ENCODE measurements around the gene NCKAP5.

NCKAP5 gene

DNA sequence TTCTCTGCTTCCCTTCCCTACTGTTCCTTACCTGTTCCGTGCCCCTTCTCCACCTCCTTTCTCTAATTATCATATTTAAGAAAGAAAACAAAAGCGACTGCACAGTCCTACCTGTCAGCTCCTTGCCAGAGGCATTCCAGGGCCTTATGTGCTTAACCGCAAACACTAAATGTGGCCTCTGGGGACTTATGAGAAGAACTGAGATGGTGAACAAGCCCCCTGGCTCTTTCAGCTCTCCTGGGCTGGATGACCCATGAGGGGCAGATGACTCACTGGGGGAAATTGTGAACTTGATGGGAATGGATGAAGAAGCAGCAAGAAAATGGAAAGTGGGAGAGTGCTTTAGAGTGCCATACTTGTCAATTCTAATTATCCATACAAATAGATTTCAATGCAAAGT lies 792.0 kb downstream of the NCKAP5 start:
- FAIRE-seq = no peak
- no peak for DNase-seq (ENCODE audit: low spot score)

DNA sequence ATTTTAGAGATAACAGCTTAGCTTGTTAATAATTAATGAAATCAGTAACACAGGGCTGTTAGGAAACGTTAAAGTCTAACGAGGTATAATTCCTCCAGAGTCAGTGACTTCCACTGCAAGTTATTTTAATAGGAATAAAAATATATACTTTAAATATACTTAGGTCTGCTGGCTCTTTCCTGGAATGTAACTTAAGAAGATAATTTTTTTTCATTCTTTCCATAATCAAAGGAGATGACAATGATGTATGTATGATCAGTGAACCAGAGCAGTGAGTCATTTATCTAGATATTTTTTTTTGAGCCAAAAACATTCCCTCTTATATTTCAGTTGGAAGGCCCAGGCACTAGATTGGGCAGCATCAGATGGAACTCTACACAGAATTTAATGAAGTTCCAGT lies 794.1 kb downstream of the NCKAP5 start:
- no peak for FAIRE-seq
- DNase-seq (ENCODE audit: low spot score) = no peak

DNA sequence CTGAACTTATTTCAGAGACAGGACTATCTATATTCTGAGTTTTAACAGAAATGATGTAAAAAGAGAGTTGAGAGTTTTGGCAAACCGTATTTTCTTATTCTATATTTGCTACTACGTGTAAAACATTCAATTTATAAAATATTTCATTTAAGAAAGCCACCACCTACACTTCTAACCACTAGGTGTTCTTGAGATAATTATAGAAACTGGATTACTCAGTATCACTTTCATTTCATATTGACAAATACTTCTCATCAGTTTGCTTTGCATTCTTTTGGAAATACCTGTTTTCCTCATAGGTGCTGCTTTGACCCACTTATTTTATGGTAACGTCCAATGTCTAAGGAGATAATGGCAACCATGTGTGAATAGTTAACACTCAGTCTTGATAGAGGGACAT lies 794.9 kb downstream of the NCKAP5 start:
- no peak for DNase-seq (ENCODE audit: low spot score)
- no peak for FAIRE-seq

DNA sequence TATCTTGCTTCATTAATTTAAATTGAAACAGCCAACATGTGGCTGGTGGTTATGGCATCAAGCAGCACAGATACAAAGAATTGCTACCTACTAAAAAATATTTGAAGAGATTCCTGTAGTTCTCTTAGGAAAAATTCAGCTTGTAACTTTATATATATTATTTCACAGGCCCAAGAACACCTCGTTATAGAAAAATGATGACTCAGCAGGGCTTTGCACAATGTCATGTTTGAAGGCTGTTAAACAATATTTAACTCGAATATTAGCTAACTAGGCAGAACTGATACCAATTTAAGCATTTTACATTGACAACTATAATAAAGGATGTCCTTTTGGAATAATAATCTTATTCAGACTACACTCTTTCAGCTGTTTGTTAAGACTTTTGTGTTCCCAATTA lies 795.9 kb downstream of the NCKAP5 start:
- no peak for DNase-seq (ENCODE audit: low spot score)
- FAIRE-seq = no peak

DNA sequence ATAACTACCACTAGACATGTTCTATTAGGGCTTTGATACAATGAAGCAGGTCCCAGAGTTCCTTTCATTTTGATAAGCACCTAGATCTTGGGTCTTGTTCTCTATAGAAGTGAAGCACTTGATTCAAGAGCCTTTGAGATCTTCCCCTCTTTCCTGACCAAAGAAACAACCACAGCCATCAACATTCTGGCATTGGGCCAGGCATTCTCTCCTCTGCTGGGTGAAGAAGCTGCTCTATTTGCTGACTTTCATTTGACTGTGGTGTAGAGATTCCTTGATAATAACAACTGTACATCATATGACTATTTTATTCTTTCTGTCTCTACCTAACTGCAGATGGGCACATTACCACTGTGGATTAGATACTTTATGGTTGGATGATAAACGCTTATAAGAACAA lies 801.7 kb downstream of the NCKAP5 start:
- no peak for DNase-seq (ENCODE audit: low spot score)
- FAIRE-seq = no peak

DNA sequence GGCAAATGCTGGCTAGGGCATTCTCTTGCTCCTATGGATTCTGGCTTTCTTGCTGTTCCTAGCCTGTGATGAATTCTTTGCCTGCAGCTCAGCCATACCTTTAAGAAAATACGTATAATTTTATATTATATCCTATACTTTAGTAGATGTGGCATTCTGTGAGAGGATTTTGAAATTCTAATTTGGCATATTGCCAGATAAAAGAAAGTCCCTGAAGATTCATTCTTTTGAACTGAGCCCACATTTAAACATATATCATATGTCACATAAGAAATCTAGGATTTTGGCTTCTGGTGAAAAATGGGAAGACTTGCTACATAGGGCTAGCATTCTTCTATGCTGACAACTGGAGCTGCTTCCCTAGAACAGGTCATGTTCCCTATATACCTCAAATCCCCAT lies 806.8 kb downstream of the NCKAP5 start:
- FAIRE-seq (no peak), DNase-seq (ENCODE audit: low spot score) (no peak)

DNA sequence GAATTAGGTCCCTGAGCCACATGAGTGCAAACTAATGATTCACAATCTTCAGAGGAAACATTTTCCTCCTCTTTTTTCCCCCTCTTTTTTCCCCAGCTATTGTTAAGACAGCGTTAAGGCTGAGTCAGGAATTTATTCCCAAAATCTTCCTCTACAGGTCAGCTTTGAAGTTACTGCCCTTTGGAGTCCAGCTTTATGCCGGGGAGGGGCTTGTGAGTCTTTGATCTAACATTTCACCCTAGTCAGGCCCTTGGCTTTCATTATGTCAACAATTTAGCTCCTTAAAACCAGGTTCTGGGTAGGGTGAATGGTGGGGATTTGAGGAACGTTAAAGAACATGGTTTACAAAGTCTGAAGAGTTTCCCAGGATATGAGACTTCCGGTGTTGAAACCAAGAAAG lies 807.3 kb downstream of the NCKAP5 start:
- FAIRE-seq (no peak), DNase-seq (ENCODE audit: low spot score) (no peak)

DNA sequence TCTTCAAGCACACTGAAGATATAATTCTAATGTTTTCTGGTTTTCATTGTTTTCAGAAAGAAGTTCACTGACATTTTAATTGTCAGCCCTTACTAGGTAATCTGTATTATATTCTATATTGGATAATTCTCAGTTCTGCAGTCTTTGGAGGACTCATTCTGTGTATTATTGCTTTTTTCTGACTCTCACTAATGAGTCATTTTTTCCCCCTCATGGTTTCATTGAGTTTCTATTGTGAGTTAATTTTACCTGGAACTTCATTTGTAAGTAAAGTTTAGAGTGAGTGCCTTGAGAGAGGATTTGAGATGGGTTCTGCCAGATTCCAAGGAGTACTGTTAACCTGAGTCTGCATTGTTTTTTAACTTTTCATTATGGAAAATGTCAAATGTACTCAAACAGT lies 807.9 kb downstream of the NCKAP5 start:
- DNase-seq (ENCODE audit: low spot score) (no peak), FAIRE-seq (no peak)

DNA sequence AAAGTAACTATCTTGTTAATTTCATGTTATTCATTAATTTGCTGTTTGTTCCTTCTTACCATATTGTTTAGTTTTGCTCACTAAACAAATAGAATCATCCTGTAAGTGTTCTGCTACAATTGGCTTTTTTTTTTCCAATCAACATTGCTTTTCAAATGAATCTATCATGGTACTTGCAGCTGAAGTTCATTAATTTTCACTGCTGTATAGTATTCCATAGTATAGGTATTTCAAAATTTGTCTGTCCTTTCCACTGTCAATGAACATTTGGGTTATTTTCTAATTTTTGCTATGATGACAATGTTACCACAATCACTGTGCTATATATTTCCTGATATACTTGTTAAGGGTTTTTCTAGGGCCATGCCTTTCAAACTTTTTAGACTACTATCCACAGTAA lies 809.3 kb downstream of the NCKAP5 start:
- no peak for FAIRE-seq
- no peak for DNase-seq (ENCODE audit: low spot score)

DNA sequence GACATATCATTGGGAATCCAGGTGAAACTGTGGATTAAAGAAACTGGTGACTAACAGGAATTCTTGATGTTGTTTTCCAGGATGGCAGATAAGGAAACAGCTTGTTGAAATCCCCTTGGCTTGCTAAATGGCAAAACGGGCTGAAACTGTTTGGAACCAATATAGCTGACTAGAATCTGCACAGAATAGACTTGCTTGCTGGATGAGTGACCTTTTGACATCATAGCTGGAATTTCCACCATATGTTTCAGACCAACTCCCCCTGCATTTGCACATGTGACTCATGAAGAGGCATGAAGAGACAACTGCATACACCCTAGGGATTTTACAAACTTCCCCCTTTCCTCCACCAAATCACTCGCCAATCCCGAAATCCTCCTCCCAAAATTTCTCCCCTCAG lies 810.6 kb downstream of the NCKAP5 start:
- DNase-seq (ENCODE audit: low spot score) = no peak
- no peak for FAIRE-seq

DNA sequence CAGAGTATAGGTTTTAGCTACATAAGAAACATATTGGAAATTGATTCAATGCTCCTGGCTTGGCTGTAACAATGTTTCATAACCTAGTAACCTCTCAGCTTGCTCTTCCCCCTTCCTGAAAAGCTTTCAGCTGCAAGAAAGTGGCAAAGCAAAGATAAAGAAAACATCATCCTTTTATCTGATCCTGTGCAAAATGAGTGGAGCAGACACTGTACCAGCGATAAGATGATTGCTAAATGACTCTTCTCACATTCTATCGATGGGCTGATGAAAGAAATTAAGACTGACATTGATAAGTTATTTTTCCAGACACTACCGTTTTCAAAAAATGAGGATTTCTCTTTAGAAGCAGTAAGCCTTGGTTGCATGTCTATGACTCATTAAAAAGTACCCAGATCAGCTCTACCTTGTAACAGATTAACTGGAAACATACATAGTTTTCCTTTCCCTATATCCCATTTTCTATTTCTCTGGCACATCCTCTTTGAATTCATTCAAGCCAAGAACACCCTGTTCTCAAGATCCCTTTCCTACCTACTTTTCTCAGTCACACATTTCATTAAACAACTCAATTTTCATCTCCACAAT lies 811.2 kb downstream of the NCKAP5 start:
- FAIRE-seq = no peak
- no peak for DNase-seq (ENCODE audit: low spot score)

DNA sequence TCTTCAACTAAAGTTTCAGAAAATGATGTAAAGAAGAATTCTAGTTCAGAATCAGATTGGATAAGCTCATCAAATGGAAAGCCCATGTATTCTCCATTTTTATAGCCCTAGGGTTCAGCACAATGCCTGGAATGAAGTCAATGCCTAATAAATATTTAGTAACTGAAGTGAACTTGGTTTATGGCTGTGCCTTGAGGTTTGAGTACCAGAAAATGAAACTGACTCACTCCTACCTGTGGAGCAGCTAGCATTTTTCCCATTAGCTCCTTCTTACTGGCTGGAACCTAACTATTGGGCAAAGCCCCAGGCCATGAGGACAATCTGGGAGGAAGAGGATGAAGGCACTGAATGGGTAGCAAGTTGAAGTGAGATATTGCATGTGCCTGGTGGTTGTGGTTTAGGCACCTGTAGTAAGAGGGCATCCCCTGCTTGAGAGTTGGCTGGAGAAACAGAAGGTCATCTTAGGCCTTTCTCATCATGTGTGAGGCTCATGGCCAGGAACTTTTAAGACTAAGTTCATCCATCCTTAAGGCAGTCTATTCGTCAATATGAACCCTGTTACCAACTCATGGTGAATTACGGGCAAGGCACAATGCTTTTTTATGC lies 813.3 kb downstream of the NCKAP5 start:
- FAIRE-seq = peak; percentile 69
- no peak for DNase-seq (ENCODE audit: low spot score)

DNA sequence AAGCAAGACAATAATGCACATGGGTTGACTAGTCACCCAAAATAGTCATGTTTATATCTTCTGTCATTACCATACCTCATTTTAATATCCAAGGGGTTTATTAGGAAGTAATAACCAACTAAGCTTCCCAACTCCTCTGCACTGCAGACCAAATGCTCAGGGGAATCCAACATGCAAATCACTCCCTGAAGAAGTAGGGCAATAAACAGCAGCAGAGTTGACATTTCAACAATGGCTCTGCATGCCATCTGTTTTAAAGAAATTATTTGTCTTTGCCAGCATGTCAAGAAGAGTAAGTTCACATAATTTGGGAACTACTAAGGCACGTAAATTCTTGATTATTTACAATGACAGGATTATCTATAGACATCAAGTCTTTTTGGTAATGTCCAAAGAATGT lies 813.9 kb downstream of the NCKAP5 start:
- DNase-seq (ENCODE audit: low spot score) = no peak
- FAIRE-seq = no peak

DNA sequence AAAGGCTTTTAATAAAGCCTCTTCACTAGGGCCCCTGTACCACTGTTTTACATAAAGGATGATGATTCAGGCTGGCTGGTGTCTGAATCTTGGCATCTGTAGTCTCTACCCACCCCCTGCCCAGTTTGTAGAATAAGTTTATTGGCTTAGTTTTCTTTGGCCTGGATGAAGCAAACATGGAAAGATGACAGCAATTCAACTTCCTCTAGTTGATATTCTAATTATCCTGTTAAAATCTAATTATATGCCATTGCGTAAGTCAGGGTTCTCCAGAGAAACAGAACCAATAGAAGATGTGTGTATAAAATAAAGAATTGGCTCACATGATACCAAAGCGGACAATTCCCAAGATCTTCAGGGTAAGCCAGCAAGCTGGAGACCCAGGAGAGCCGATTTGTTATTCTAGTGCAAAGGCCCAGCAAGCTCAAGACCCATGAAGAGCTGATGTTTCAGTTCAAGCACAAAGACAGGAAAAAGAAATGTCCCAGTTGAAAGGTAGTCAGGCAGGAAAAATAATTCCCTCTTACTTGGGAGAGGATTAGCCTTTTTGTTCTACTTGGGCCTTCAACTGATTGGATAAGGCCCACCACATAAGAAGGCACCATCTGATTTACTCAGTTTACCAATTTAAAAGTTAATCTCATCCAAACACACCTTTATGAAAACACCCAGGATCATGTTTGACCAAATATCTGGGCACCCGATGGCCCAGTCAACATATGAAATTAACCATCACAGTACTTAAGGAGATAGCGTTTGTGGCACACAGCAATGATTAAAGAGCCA lies 815.6 kb downstream of the NCKAP5 start:
- FAIRE-seq = no peak
- no peak for DNase-seq (ENCODE audit: low spot score)

DNA sequence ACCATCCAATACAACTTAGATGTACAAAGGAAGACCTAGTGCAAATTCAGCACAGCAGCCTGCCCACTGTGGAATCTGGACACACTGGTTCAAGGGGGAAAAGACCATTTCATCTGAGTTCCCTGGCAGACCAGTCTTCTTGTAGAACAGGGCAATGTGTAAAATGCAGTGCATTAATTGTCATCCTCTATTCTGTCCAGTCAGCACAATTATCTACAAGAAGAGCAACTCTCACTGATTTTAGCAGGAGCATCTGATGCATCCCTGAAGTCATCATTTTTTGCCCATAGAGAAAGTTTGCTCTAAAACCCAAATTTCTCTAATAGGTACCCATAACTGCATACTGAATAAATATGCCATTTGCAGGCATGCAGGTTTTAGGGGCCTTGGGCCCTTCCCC lies 816.4 kb downstream of the NCKAP5 start:
- FAIRE-seq = no peak

DNA sequence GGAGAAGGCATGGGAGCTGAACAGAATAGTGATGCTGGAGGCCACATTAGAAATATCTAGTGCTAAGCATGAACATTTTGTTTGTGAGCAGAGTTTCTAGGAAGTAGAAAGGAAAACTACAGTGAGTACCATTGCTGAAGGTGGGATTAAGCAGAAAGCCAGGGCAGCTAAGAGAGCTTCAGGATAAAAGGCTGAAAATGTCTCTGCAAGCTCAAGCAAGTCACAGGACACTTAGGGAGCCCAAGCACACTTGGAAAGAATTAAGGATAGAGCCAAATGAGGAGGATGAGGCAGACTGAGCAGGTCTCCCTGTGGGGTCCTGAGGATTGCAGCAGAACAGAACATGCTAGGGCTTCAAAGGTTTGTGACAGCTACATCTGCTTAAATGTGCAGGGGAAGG lies 817.7 kb downstream of the NCKAP5 start:
- no peak for FAIRE-seq
- DNase-seq (ENCODE audit: low spot score) = no peak

More for the DNA sequence above, 816.4 kb downstream of the NCKAP5 start:
- DNase-seq (ENCODE audit: low spot score) = no peak

DNA sequence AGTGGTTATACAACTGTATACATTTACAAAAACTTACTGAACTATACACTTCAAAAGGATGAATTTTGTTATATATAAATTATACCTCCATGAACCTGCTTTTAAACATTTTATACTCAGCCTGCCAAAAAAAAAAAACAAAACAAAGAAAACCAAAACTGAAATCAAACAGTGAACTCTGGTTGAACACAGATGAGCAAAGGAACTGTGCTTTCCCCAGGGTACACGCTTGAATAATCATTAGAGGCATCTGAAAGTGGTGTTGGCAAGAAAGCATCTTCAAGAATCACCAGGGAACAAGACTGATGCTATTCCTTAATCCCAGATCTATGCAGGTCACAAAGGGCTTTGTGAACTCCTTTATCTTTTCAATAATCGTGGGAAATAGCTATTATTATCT lies 821.2 kb downstream of the NCKAP5 start:
- FAIRE-seq = no peak

DNA sequence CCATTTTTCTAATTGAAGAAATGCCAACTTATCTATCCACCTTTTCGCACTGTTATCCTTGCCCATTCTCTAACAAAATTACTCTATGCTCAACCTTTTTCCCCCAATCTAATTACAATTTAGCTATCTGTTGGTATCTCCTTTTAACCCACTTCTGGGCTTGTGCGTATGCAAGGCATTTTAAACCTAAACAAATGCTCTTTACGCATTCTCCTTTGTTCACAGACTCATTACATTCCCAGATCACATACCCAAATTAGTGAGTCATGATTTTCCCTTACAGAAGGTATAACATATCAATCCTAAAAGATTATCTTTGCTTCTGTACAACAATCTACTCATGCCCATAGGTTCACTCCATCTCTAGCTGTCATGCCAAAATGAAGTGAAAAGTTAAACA lies 826.5 kb downstream of the NCKAP5 start:
- DNase-seq (ENCODE audit: low spot score) (no peak), FAIRE-seq (no peak)

More for the DNA sequence above, 821.2 kb downstream of the NCKAP5 start:
- DNase-seq (ENCODE audit: low spot score) = no peak

DNA sequence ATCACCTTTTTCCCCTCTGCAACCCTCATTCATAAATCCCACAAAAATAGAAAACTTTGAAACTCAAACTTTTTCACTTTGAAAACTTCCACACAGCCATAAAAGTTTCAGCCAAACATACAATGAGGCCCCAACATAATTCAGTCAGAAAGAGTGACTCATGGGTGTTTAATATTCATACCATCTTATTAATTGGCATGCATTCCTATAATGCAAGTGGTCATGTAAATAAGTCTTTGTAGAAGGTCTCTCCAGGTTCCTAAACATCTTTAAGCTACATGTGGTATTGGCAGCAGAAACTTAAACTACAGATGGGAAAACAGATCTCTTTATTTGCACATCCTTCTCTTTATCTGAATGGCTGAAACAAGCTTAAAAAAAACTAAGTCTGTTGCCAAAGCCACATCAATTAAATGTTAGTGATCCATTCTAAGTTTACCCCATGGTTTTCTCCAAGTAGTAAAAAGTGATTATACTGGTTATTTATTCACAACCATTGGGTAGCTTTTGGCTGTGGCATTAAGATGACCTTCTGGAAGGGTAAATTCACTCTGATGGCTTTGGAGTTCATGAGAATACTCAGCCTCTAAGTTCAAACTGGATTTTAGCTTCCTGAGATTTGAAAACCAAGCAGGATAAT lies 828.1 kb downstream of the NCKAP5 start:
- DNase-seq (ENCODE audit: low spot score) (no peak), FAIRE-seq (no peak)

DNA sequence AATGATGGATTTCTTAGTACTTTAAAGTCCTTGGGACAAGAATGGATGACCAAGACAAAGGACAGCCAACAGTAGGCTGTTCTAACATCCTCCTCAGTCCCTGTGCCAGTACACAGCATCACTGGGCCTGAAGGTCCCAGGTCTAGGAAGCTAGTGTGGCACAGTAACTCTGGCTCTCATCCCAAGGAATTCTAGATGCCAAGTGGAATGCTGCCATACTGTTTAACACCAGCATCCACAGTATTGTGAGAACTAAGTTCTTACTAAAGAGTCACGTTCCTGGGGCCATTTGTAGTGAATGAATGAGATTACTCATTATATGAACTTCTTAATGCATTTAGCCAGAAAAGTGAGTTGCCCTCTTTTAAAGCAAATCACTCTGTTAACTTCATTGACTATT lies 830.0 kb downstream of the NCKAP5 start:
- FAIRE-seq = no peak
- DNase-seq (ENCODE audit: low spot score) = no peak

DNA sequence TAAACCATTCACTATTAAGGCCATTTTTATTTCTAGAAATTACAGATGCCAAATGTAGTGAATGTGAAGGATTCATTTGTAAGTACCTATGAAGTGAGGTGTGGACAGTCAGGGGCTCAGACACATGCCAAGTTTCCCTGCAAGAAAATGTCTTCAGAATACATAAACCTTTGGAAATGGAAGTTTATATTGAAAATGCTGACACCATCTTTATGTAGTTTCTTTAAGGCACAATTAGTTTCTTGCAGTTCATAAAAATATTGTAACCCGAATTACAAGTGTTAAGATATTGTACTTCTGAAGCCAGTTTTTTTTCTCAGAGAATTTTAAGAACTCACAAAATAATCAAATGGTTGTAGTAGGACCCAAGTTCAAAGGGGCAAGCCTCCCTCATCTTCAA lies 832.2 kb downstream of the NCKAP5 start:
- FAIRE-seq = no peak
- no peak for DNase-seq (ENCODE audit: low spot score)

DNA sequence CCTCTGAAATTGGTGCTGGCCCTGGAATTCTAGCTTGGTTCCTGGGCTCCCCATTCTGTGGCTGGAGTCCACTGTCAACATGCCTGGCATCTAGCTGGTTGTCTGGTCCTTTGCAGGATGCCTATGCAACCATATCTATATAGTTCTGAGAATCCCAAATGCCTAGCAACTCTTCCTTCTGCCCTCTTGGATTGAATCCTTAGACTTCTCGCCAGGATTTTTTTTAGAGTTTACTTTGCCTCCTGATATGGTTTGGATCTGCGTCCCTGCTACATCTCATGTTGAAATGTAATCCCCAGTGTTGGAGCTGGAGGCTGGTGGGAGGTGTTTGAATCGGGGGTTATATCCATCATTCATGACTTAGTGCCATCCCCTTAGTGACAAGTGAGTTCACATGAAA lies 833.3 kb downstream of the NCKAP5 start:
- no peak for FAIRE-seq
- no peak for DNase-seq (ENCODE audit: low spot score)

Data from urothelium cell line (cell line).